Daoy (cell line): ENCODE measurements around the gene MYLK3. TPM values are rescaled to one million over a fixed set of nuclear protein-coding genes. Genes with fewer than 3 reads are reported as not detected.
"Not testable (repeated sequence)": the region's sequence is repeated elsewhere in the genome, so short reads cannot be mapped to it uniquely, and the experiment has no call there.

ENCODE experiments used
- DNase-seq: peaks from one replicate; pipeline ENCODE4 v3.0.0-alpha.2; 2015; ENCODE audit warnings: low read depth
- total RNA-seq: library from RNA; depleted of rRNA; stranded (reverse); fragments of >200 nt; shearing (Covaris generic); gene quantifications from 2 replicates; pipeline ENCODE4 v1.2.3, GENCODE V29; 2014; rRNA removed

The MYLK3 gene
- total RNA-seq, 1 experiment from 2014 or later, result 0.11 TPM

GRCh38 chr16:46690281-46691178 is 57.6 kb downstream of the MYLK3 start:
- no peak for DNase-seq

GRCh38 chr16:46689365-46690280 is 58.5 kb downstream of the MYLK3 start, which contains the start of gene ORC6:
ORC6 (plus strand) TSS chr16:46689659; CDS start chr16:46689706, 47 bp downstream.
- DNase-seq, result peak; percentile 94

- DNase-seq, result peak; percentile 97
Observed at GRCh38 chr16:46688654-46689364, 59.3 kb downstream of the MYLK3 start, which contains the start of gene VPS35. VPS35 (minus strand) TSS chr16:46689178; CDS start chr16:46689133, 45 bp downstream.

- DNase-seq, result no peak
Observed at GRCh38 chr16:46688101-46688653, 60.0 kb downstream of the MYLK3 start.

GRCh38 chr16:46687486-46687885 is 60.7 kb downstream of the MYLK3 start:
- no peak for DNase-seq

- no peak for DNase-seq
Observed at GRCh38 chr16:46686815-46687473, 61.2 kb downstream of the MYLK3 start.

- not testable (repeated sequence) for DNase-seq
Observed at GRCh38 chr16:46681867-46682266, 66.3 kb downstream of the MYLK3 start.

- DNase-seq, result not testable (repeated sequence)
Observed at GRCh38 chr16:46677943-46678342, 70.2 kb downstream of the MYLK3 start.

- DNase-seq, result peak; percentile 45
Observed at GRCh38 chr16:46673320-46674013, 74.7 kb downstream of the MYLK3 start.

GRCh38 chr16:46662123-46662522 is 86.0 kb downstream of the MYLK3 start:
- DNase-seq, result no peak

- DNase-seq, result no peak
Observed at GRCh38 chr16:46658925-46659324, 89.2 kb downstream of the MYLK3 start.

Other genes starting within 250 kb of the MYLK3 start
- gene SHCBP1, start 127.0 kb downstream of the MYLK3 start, total RNA-seq, result 34.6 and 37.7 TPM in 2 replicates
- gene VPS35, start 59.2 kb downstream of the MYLK3 start, total RNA-seq, result 84.9 and 95.3 TPM in 2 replicates
- gene ORC6, start 58.7 kb downstream of the MYLK3 start, total RNA-seq, result 38.9 and 50.6 TPM in 2 replicates
- gene C16orf87, start 82.8 kb upstream of the MYLK3 start, total RNA-seq, result 17.4 and 19.1 TPM in 2 replicates
- 12.9 and 13.7 TPM in 2 replicates for gene GPT2, start 136.0 kb upstream of the MYLK3 start, total RNA-seq
- gene DNAJA2, start 225.3 kb upstream of the MYLK3 start, total RNA-seq, result 70.6 and 126 TPM in 2 replicates